GM18505 (cell line): ENCODE results near the gene PVRIG.
"Not testable (repeated sequence)": the region's sequence is repeated elsewhere in the genome, so short reads cannot be mapped to it uniquely, and the experiment has no call there.

Source experiments
- ATAC-seq: cut with Tn5 transposase; IDR thresholded peaks from one replicate; pipeline ENCODE4 v1.9.1; 2021; ENCODE audit not compliant: unreplicated experiment
- POLR2A ChIP-seq: IDR thresholded peaks from 4 replicates; pipeline ENCODE4 v1.6.1; 2011; ENCODE audit warnings: borderline replicate concordance; ENCODE audit not compliant: insufficient read depth, insufficient read length; ENCODE audit errors: extremely low read depth

Gene PVRIG

DNA sequence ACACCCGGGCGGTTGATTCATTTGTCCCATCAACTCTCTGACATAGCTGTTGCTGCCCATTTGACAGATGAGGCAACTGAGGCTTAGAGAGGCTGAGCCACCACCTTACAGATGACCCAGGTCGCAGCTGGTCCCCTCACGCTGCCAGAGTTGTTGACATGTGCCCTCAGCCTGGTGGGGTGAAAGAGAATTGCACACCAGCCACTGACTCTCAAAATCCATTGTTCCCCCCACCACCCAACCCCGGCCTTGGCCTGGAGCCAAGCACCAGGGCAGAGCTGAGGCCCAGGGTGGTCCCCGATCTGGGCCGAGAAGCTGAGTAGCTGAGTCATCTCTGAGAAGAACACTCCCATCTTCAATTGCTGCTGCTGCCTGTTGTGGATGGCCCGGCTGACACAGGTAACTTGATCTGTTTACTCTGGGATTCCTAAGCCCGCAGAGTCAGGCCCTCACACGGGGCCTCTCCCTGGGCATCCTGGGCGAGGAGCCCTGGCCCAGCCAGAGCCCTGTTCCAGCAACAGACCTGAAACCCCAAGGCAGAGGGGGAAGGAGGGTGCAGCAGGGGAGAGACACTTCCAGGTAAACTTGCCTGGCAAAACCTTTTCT is 27.5 kb downstream of the PVRIG start:
- TF ChIP-seq POLR2A: no peak
- no peak for ATAC-seq

DNA sequence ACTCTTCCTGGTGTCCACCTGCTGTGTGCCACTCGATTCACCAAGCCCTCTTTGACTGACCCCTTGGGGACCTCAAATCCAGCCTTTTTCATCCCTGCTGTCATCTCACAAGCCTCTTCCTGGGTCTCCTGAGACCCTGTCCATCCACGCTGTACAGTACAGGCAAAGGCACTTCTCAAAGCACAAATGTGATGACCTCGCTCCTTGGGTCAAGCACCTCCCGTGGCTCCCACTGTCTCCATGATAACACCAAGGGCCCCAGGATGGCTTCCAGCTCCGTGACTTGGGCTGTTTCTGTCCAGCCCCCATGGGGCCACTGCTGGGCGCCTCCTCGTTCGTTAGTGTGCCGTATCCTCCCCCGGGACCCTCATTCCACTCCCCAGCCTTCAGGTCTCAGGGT is 28.7 kb downstream of the PVRIG start:
- TF ChIP-seq POLR2A: no peak
- no peak for ATAC-seq

DNA sequence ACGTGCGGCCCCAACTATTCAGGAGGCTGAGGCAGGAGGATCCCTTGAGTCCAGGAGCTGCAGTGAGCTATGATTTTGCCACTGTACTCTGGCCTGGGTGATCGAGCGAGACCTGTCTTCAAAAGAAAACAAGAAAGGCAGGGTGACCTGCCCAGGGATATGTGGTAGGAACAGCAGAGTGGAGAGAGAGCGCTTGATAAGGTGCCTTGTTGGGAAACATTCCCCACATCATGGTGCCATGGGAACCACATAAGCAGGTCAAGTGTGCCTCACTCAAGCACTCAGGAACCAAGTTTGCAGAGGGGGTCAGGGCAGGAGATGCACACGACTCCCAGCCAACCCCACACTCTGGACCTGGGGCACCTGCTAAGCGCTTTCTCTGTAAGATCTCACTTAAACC is 37.3 kb downstream of the PVRIG start:
- ATAC-seq: no peak

DNA sequence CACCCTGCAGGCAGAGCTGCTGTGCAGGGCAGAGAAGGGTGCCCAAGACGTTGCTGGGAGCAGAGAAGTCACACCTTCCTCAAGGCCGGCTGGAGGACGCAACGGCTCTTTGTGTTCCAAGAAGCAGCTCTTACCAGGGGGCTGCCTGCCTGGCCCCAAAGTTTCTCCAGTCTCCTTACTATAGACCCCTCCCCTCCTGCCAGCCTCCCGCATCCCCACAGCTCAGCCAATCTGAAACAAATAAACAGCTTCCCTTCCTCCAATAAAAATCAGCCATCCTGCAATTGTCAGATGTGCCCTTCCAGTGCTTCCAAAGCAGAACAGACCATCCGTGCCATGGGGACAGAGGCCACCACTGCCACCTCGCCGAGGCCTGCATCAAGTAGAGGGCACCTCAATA is 40.2 kb downstream of the PVRIG start:
- ATAC-seq: not testable (repeated sequence)

More for the DNA sequence above, 37.3 kb downstream of the PVRIG start:
- TF ChIP-seq POLR2A: no peak

DNA sequence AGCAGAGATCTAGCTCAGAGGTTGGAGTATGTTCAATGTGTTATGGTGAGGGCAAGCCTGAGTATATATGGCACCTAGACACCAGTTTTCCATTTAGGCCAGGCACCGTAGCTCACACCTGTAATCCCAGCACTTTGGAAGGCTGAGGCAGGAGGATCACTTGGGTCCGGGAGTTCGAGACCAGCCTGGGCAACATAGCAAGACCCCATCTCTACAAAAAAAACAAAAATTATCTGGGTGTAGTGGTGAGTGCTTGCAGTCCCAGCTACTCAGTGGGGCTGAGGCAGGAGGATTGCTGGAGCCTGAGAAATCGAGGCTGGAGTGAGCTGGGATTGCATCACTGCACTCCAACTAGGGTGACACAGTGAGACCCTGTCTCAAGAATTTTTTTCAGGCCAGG is 43.1 kb downstream of the PVRIG start:
- not testable (repeated sequence) for ATAC-seq

DNA sequence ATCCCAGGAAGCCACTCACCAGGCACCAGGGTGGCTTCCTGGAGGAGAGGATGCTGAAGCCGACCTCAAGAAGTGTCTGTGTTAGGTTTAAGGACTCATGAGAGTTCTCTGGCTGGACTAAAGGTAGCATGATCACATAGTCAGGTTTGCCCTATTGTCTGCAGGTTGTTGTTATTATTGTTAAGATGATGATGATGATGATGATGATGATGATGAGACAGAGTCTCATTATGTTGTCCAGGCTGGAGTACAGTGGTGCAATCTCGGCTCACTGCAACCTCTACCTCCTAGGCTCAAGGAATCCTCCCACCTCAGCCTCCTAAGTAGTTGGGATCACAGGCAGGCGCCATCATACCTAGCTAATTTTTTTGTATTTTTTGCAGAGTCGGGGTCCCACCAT is 44.5 kb downstream of the PVRIG start:
- ATAC-seq: not testable (repeated sequence)

DNA sequence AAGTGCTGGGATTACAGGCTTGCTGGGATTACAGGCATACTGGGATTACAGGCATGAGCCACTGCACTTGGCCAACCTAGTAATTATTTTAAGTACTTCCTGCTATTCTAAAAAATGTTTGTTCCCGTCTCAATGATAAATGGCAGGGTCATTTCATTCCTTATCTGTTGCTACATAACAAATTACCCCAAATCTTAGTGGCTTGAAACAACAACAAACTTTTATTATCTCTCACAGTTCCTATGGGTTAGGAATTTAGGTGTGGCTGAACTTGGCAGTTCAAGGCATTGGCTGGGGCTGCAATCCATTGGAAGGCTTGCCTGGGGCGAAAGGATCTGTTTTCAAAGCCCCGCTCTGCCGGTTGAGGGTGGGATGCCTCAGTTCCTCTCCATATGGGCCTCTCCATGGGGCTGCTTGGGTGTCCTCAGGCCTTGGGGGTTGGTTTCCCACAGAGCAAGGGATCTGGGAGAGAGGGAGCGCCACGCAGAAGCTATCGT is 45.0 kb downstream of the PVRIG start:
- ATAC-seq: not testable (repeated sequence)

DNA sequence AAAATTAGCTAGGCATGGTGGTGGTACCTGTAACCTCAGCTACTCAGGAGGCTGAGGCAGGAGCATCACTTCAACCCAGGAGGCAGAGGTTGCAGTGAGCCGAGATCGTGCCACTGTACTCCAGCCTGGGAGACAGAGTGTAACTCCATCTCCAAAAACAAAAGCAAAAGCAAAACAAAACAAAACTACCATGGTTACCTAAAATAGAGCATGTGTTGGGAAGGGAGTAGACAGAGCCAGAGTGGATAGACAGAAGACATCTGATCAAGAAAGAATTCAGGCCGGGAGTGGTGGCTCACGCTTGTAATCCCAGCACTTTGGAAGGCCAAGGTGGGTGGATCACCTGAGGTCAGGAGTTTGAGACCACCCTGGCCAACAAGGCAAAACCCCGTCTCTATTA is 46.1 kb downstream of the PVRIG start:
- ATAC-seq: not testable (repeated sequence)

DNA sequence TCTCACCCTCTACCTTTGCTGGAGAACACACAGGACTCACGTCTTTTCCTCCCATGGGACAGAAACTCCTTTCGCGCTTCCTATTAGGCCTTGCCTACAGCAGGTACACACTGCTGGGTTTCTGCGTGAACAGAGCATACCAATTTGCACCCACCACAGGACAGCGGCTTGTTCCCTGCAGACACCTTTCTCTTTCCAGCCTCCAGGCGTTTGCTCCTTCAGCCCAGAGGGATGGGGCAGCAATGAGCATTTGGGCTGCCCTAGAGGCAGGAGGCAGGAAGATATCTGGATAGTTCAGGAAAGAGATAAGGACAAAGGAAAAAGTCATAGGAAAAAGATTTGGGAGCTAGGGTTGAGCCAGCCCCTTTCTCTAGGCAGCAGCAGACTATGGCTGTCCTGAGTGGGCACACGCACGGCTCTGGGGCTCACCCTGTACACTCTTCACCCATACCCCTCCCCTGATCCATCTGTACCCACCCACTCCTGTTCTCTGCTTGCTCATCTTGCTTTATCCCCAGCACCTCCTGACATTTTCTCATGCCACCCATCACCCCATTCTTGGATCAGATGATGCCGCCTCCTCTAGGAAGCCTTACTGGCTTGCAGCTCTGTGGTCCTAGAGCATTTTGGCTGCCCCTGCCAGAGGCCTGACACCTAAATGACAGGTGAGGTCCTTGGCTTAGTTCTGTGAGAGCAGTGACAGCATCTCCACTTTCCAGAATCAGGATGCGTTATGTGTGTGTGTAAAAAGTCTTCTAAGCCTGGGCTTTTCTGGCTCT is 47.0 kb downstream of the PVRIG start:
- TF ChIP-seq POLR2A: no peak
- no peak for ATAC-seq

DNA sequence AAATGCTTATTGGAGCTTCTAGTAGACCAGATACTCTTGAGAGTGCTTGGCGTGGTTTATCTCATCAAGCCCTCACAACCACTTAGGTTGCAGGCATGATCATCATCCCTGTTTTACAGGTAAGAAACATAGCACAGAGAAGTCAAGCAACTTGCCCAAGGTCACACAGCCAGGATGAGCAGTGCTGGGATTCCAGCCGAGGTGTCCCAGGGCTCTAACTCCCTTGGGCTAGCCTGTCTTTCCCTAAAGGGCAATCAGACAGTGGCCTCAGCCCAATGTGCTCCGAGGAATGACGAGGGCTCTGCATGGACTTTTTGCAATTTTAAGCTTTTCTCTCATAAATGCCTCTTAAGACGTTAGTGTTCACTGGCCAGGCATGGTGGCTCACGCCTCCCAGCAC is 47.9 kb downstream of the PVRIG start:
- ATAC-seq: no peak
- TF ChIP-seq POLR2A: no peak

DNA sequence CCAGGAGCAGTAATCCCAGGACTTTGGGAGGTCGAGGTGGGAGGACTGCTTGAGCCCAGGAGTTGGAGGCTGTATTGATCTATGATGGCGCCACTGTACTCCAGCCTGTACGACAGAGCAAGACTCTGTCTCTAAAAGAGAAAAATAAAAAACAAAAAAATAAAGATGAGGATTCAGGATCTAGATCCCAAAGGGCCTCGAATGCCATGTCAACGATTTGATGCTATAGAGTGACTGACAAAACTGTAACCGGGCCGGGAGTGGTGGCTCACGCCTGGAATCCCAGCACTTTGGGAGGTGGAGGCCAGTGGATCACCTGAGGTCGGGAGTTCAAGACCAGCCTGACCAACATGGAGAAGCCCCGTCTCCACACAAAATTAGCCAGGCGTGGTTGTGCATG is 49.1 kb downstream of the PVRIG start:
- not testable (repeated sequence) for ATAC-seq

DNA sequence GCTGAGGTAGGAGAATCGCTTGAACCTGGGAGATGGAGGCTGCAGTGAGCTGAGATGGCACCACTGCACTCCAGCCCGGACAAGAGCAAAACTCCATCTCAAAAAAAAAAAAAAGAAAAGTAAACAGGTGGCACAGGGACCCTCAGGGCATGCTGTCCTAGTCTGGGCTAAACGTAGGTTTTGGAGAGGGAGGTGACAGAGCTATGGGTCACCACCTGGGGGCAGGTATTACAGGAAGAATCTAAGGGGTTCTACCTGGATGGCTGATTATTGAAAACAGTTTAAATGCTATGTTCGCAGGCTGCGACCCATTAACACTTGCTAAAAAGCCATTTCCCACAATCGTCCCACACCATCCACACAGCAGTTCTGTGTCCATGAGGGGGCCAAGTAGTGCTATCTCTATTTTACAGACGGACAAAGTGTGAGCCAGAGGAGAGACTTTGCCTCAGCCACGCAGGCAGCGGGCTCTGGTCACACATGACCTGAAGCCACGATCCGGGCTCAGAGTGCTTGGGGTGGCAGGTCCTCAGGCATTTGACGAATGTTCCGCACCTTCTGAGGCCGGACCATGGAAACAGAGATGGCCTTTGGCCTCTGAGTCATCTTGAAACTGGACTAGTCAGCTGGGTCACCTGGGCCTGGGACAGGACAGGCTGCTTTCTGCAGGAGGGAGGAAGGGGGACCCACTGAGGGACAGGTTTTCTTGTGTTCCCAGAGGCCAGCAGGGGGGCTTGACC is 49.7 kb downstream of the PVRIG start:
- ATAC-seq: not testable (repeated sequence)

DNA sequence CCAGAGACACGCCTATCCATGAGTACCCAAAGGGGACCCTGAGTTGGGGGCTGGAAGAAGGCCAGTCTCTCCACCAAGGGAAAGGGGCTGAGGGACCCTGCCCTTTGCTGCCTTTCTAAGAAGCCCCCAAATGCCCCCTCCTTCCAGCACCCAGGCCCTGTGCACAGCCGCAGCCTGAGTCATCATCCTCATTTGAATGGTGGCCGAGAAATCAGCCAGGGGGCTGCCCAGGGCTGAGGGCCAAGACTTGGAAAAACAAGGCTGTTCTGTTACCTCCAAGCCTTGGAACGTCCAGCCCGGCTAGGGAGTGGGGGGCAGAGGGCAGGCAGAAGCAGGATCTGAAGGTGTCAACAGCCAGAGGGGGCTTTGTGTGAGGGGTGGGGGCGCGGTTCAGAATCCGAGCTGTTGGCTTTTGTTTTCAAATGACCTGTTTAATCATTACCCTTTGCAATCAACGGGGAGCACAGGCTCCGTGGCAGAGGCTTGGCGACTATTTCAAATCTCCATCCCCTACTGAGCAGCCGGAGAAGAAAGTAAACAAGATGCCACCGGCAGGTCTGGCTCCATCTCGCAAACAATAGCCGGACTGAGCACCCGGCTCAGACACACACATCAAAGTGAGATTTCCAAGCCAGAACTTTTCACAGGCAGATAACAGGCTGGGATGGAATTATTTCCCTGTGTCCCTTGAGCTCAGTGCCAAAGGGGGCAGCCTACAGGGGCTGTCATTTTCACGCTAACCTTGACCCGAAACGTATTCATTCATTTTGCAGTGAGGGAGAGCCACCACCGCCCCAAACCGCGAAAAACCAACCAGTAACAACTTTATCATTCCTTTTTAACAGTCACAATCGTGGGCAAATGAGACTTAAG is 50.5 kb downstream of the PVRIG start:
- not testable (repeated sequence) for ATAC-seq
